Endothelial cell of hepatic sinusoid (primary cell): ENCODE data around the gene SPATA22.
"Not testable (repeated sequence)": the region's sequence is repeated elsewhere in the genome, so short reads cannot be mapped to it uniquely, and the experiment has no call there.

ENCODE experiments used
- in situ Hi-C: cut with HindIII; loops from 2 replicates; pipeline ENCODE4 v1.10.0; 2017; ENCODE audit warnings: low sequenced_read_pairs

The SPATA22 gene

GRCh38 chr17:3474212-3474611 lies 2.6 kb upstream of the SPATA22 start:
- in situ Hi-C loops, result no loop called here

DNA sequence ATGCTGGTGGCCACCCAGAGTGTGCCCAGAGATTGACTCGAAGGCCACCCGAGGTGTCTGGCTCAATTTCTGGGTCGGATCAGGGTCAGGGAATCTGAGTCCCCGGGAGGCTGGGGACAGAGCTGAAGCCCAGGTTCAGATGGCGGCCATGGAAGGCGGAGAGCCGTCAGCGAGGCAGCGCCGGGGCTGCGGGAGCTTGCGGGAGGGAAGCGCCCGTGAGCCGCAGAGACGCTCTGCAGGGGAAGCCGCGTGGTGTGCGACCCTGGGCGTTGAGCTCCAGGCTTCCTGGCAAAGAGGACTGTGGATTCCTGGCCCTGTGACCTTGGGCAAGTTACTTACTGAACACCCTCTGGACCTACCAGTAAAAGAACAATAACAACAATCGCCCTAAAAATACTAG lies 518 bp upstream of the SPATA22 start:
- in situ Hi-C loops, result no loop called here

DNA sequence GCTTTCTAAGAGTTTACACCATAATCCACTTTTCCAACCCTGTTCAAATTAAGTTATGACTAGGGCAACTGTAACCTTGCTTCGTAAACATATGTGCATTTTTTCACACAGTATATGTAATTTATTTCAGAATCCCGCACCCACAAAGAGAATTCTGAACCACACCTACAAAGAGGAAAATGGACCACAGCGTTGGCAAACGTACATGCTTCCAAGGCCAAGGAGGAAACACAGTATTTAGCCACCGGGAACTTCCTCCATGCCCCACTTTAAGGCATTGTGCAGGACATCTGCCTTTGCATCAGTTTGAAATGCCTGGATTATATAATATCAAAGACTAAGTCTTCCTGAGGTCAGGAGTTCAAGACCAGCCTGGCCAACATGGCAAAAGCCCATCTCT lies 2.1 kb downstream of the SPATA22 start:
- in situ Hi-C loops, result no loop called here

DNA sequence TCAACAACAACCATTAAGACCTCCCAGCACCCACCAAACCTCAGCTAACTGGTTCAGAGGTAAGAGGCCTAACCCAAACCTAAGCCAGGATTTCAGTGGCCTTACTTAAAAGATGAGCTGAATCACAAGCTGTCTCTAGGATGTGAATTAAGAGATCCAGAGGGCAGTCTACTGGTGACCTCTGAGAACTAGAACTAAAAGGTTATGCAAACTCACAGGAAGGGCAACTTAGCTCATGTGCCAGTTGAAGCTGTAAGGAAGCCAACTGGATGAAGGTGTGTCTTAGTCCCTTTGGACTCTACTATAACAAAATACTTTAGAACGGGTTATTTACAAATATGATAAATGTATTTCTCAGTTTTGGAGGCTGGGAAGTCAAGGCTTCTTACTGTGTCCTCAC lies 5.3 kb downstream of the SPATA22 start:
- in situ Hi-C loops, result not testable (repeated sequence)

- in situ Hi-C loops, result no loop called here
These were observed 23.5 kb downstream of the SPATA22 start for GRCh38 chr17:3448059-3448665.

GRCh38 chr17:3447625-3448024 lies 24.0 kb downstream of the SPATA22 start:
- in situ Hi-C loops, result no loop called here

- in situ Hi-C loops, result no loop called here
These were observed 31.2 kb downstream of the SPATA22 start for GRCh38 chr17:3440451-3440850.

GRCh38 chr17:3438368-3438767 lies 33.3 kb downstream of the SPATA22 start:
- in situ Hi-C loops, result no loop called here

- in situ Hi-C loops, result no loop called here
These were observed 37.9 kb downstream of the SPATA22 start, which contains the start of gene OR1E2 for GRCh38 chr17:3433741-3434140. TSS of gene OR1E2 (minus strand) at chr17:3433841. CDS start at chr17:3433841, 0 bp downstream.

DNA sequence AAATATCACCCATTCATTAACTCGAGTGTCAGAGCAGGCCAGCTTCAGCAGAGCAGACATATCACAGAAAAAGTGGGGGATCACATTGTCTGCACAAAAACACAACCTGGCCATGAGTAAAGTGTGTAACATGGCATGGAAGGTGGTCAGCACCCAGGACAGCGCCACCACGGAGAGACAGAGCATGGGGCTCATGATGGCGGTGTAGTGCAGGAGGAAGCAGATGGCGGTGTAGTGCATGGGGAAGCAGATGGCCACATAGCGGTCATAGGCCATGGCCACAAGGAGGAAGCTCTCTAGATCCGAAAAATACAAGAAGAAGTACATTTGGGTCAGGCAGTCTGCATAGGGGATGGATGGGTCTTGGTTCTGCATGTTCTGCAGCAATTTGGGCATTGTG lies 38.4 kb downstream of the SPATA22 start:
- in situ Hi-C loops, result not testable (repeated sequence)

DNA sequence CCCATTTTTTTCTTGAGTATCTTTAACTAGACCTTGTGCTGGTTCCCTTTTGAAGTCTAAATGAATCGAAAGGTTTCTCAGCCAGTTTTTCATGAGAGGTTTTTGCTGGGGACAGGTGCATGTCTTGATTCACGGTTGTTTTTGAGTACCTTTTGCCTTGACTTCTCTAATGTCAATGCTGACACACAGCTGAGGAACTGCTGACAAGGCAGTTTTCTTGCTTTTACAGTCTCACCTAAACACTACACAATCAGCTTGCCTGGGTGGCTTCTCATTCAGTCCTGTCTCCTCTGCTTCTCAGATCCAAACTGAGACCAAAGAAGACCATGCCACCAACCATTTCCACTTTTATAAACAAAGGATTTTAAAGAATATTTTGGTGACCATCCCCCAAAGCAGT lies 53.4 kb downstream of the SPATA22 start:
- in situ Hi-C loops, result no loop called here

- in situ Hi-C loops, result no loop called here
These were observed 56.0 kb downstream of the SPATA22 start for GRCh38 chr17:3415610-3416009.

GRCh38 chr17:3412216-3412615 lies 59.4 kb downstream of the SPATA22 start:
- in situ Hi-C loops, result not testable (repeated sequence)

DNA sequence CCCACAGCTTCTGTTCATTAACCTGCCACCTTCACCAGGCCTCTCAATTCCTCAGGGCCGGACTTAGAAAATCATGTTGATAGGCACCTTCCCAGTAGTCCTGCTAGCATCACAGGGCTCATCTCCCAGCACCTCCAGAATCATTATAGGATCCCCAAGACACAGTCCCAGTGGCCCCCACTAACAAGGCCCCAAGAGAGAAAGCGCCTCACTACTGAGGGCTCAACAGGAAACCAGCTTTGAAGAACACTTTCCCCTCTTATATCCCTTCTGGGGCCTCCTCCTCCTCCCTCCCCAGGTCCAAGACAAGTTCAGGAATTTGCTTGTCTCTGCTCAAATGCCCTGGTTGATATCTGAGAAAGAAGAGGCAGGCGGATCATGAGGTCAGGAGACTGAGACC lies 60.5 kb downstream of the SPATA22 start, which contains the start of gene OR3A3:
OR3A3 (plus strand) TSS at position 301 of the 400 bp plus-strand sequence.
- in situ Hi-C loops, result no loop called here

GRCh38 chr17:3403856-3404255 lies 67.8 kb downstream of the SPATA22 start:
- in situ Hi-C loops, result not testable (repeated sequence)

- in situ Hi-C loops, result no loop called here
These were observed 69.8 kb downstream of the SPATA22 start for GRCh38 chr17:3401786-3402185.

DNA sequence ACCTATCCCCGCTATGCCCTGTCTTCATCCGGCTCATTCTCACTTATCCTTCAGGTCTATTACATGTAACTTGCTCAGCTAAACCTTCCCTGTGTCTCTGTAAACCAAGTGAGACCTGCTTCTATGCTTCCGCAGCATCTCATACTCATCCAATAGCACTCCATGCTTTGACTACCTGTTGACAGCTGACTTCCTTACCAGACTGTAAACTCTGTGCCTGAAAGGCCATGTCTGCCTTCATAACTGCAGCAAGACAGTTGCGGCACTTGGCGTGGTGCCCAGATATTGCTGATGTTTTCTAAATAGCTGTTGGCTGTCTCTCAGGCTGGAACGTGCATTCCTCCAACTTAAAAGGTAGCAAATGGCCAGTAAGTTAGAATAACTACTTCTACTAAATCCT lies 71.6 kb downstream of the SPATA22 start:
- in situ Hi-C loops, result no loop called here

- in situ Hi-C loops, result no loop called here
These were observed 73.3 kb downstream of the SPATA22 start, which contains the start of gene OR1E1 for GRCh38 chr17:3398310-3398709. TSS of gene OR1E1 (minus strand) at chr17:3398410. CDS start at chr17:3398410, 0 bp downstream.

DNA sequence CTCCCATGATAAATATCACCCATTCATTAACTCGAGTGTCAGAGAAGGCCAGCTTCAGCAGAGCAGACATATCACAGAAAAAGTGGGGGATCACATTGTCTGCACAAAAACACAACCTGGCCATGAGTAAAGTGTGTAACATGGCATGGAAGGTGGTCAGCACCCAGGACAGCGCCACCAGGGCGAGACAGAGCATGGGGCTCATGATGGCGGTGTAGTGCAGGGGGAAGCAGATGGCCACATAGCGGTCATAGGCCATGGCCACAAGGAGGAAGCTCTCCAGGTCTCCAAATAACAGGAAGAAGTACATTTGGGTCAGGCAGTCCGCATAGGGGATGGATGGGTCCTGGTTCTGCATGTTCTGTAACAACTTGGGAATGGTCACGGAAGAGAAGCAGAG lies 73.8 kb downstream of the SPATA22 start:
- in situ Hi-C loops, result not testable (repeated sequence)
